GM10266 (cell line): ENCODE data around the gene LRSAM1.

ENCODE experiments used
- DNase-seq: peaks from one replicate; pipeline ENCODE4 v3.0.0; 2012; ENCODE audit errors: extremely low spot score
- TF ChIP-seq, protein P1 (sequence below): IDR thresholded peaks from 2 replicates; pipeline ENCODE4 v1.5.1; 2012; ENCODE audit warnings: mild to moderate bottlenecking, low read depth; ENCODE audit not compliant: control insufficient read depth, insufficient read depth; ENCODE audit errors: missing control alignments

The LRSAM1 gene

DNA sequence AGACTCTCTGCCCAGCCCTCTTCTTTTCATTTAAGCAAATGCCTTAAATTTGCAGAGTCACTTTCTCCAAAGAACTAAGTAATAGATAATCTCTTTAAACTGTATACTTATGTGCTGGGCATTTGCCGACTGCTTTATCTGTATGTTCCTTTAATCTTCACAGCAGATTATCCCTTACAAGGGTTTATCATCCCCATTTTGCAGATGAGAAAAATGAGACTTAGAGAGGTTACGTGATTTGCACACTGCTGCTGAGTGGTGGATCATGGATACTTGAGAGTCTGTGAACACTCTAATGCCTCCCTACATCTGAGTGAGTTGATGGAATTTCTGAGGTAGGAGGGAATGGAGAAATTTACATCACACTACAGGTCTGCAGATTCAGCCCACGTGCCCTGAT lies 23.0 kb upstream of the LRSAM1 start:
- TF ChIP-seq, protein P1, sequence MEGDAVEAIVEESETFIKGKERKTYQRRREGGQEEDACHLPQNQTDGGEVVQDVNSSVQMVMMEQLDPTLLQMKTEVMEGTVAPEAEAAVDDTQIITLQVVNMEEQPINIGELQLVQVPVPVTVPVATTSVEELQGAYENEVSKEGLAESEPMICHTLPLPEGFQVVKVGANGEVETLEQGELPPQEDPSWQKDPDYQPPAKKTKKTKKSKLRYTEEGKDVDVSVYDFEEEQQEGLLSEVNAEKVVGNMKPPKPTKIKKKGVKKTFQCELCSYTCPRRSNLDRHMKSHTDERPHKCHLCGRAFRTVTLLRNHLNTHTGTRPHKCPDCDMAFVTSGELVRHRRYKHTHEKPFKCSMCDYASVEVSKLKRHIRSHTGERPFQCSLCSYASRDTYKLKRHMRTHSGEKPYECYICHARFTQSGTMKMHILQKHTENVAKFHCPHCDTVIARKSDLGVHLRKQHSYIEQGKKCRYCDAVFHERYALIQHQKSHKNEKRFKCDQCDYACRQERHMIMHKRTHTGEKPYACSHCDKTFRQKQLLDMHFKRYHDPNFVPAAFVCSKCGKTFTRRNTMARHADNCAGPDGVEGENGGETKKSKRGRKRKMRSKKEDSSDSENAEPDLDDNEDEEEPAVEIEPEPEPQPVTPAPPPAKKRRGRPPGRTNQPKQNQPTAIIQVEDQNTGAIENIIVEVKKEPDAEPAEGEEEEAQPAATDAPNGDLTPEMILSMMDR = no peak

DNA sequence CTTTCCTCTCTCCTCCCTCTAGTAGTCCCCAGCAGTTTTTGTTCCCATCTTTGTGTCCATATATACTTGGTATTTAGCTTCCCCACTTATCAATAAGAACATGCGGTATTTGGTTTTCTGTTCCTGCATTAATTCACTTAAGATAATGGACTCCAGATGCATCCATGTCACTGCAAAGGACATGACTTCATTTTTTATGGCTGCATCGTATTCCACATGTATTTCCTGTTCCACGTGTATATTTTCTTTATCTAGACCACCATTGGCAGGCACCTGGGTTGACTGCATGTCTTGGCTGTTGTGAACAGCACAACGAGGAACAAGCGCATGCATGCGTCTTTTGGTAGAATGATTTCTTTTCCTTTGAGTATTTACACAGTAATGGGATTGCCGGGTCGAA lies 20.9 kb upstream of the LRSAM1 start:
- TF ChIP-seq, protein P1 = no peak
- DNase-seq = no peak

More for the DNA sequence above, 23.0 kb upstream of the LRSAM1 start:
- DNase-seq = no peak

DNA sequence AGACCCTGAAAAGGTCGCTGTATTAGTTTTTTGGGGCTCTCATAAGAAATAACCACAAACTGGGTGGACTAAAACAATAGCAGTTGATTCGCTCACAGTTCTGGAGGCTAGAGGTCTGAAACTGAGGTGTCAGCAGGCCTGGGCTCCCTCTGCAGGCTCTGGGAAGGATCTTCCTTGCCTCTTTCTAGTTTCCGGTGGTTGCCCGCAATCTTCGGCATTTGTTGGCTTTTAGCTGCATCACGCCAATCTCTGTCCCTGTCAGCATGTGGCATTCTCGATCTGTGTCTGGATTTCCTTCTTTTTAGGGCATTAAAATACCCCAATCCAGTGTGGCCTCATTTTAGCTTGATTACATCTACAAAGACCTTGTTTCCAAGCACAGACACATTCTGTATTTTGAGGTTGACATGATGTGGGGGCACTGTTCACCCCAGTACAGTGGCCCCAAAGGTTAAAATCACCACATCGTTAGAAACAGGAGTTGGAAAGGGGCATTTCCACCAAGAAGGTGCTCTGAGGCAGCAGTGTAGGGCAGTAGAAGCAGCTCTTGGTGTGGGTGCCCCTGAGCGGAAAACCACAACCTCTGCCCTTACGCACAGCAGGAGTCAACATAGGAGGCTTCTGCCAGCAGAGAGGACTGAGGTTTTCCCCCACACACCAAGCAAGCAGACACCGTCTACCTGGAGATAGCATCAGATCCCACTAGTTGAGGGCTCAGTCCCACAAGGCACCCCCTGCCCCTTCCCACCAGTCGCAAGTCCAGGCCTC lies 13.6 kb upstream of the LRSAM1 start:
- TF ChIP-seq, protein P1 = no peak
- DNase-seq = no peak

DNA sequence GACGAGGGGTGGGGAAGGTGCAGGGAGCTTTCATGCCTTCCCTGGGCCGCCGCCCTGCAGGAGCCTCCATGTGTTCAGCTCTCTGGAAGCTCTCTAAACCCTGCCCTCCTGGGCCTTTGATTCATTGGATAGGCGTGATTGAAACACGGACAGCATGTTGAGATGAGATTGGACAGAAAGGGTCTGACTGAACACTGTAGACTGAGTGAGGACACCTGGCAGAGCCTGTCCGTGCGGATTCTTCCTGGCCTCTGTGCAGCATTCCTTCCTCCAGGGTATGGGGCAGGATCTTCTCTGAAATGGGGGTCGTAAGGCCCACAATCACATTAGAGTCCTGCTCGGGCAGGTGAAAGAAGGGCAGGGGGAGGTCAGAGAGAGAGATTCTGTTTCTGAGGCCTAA lies 12.9 kb upstream of the LRSAM1 start:
- DNase-seq = no peak
- TF ChIP-seq, protein P1 = no peak

DNA sequence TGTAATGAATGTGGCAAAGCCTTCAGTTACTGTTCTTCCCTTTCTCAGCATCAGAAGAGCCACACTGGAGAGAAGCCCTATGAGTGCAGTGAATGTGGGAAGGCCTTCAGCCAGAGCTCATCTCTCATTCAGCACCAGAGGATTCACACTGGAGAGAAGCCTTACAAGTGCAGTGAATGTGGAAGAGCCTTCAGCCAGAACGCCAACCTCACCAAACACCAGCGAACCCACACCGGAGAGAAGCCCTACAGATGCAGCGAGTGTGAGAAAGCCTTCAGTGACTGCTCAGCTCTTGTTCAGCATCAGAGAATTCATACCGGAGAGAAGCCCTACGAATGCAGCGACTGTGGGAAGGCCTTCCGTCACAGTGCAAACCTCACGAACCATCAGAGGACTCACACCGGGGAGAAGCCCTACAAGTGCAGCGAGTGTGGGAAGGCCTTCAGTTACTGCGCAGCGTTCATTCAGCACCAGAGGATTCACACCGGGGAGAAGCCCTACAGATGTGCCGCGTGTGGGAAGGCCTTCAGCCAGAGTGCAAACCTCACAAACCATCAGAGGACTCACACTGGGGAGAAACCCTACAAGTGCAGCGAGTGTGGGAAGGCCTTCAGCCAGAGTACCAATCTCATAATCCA lies 6.9 kb upstream of the LRSAM1 start:
- DNase-seq = no peak
- TF ChIP-seq, protein P1 = no peak

DNA sequence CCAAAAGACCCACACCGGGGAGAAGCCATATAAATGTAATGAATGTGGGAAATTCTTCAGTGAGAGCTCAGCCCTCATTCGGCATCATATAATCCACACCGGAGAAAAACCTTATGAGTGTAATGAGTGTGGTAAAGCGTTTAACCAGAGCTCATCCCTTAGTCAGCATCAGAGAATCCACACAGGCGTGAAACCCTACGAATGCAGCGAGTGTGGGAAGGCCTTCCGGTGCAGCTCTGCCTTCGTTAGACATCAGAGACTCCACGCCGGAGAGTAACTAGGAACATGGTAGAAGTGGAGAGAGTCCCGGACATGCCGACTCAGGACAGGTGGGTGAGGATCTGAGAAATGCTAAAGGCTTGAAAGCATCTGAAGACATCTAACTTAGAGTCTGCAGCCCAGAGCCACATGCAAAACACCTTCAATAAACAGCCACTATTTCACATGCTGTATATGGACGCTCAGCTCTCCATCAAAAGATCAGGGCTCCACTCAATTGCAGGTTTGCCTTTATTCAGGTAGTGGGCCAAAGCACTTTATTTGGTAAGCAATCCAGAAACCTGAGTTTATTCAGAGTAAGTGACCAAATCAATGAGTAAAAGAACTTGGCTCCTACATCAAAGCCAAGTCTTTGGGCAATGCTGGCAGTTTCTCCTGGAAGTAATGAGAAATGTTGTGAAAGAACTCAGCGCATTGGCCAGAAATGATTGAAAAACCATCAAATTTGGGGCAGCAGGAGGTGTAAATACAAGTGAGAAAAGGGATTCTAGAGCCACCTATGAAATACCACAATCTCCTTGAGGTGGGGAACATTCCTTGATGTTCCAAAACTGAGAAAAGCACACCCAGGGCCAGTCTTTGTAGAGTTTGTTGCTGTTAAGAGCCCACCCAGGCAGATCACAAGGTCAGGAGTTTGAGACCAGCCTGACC lies 6.1 kb upstream of the LRSAM1 start:
- no peak for DNase-seq
- TF ChIP-seq, protein P1 = no peak
